IMR-90 (cell line): ENCODE measurements around the gene PMEPA1. TPM values are rescaled to one million over a fixed set of nuclear protein-coding genes. Genes with fewer than 3 reads are reported as not detected.

Experiments used
- ATAC-seq: fragments of 200-7000 bp; cut with Tn5 transposase; 2 replicates; pipeline ENCODE4 v1.9.1; 2020; ENCODE audit warnings: low read depth, mild to moderate bottlenecking, moderate library complexity
- BruUV-seq: library from RNA; stranded (reverse); fragments of 400-500 nt; replicated peaks from 2 replicates; lab custom pipeline; 2021; lab: Mats Ljungman, UMichigan
- CTCF ChIA-PET: fragments of 300-600 bp; formaldehyde crosslinking; extraction: SDS; loops from one replicate; lab custom pipeline; 2021; ENCODE audit warnings: antibody characterized with exemption; lab: Yijun Ruan, JAX
- POLR2A ChIA-PET: fragments of 300-600 bp; sonication (Branson Sonifier 250); formaldehyde crosslinking; loops from one replicate; lab custom pipeline; 2022; ENCODE audit warnings: antibody characterized with exemption; ENCODE audit not compliant: unreplicated experiment; lab: Charles Lee
- DNase-seq: peaks from one replicate; pipeline ENCODE4 v3.0.0; 2013
- H2AFZ ChIP-seq: replicated peaks from 2 replicates; pipeline ENCODE3; 2013; ENCODE audit warnings: low read length, mild to moderate bottlenecking; ENCODE audit not compliant: poor library complexity
- H2AK5ac ChIP-seq: 2 replicates; pipeline ENCODE4 v1.6.1; 2013; ENCODE audit warnings: low read depth, low read length, inconsistent platforms
- H2AK9ac ChIP-seq: replicated peaks from 2 replicates; pipeline ENCODE3; 2013; ENCODE audit warnings: mild to moderate bottlenecking, low read depth, low read length, moderate library complexity; ENCODE audit not compliant: poor library complexity
- H2BK120ac ChIP-seq: 2 replicates; pipeline ENCODE4 v1.6.1; 2013; ENCODE audit warnings: low read depth, low read length, inconsistent platforms
- H2BK15ac ChIP-seq: 3 replicates; pipeline ENCODE4 v1.6.1; 2013; ENCODE audit warnings: low read depth, low read length, inconsistent platforms
- H2BK20ac ChIP-seq: 2 replicates; pipeline ENCODE4 v1.6.1; 2013; ENCODE audit warnings: low read depth, mild to moderate bottlenecking, inconsistent platforms, low read length, moderate library complexity
- H2BK5ac ChIP-seq: 2 replicates; pipeline ENCODE4 v1.6.1; 2013; ENCODE audit warnings: mild to moderate bottlenecking, low read depth, low read length, inconsistent platforms; ENCODE audit not compliant: poor library complexity, severe bottlenecking
- H3K14ac ChIP-seq: replicated peaks from 2 replicates; pipeline ENCODE4 v1.6.1; 2013; ENCODE audit warnings: low read depth, low read length, inconsistent platforms
- H3K18ac ChIP-seq: 2 replicates; pipeline ENCODE4 v1.6.1; 2013; ENCODE audit warnings: low read depth, low read length, control low read depth
- H3K23ac ChIP-seq: 2 replicates; pipeline ENCODE4 v1.6.1; 2013; ENCODE audit warnings: low read depth, low read length, inconsistent platforms
- H3K27ac ChIP-seq: 2 replicates; pipeline ENCODE4 v1.5.1; 2013; ENCODE audit warnings: mild to moderate bottlenecking, control low read depth, low read length; ENCODE audit not compliant: insufficient read depth
- H3K27me3 ChIP-seq: 2 replicates; pipeline ENCODE4 v1.6.1; 2013; ENCODE audit warnings: low read length; ENCODE audit not compliant: control insufficient read depth, insufficient read depth
- H3K36me3 ChIP-seq: 2 replicates; pipeline ENCODE4 v1.6.1; 2013; ENCODE audit warnings: low read length, mixed read lengths; ENCODE audit not compliant: control insufficient read depth, insufficient read depth
- H3K4ac ChIP-seq: 2 replicates; pipeline ENCODE4 v1.6.1; 2013; ENCODE audit warnings: low read depth, low read length, inconsistent platforms
- H3K4me1 ChIP-seq: 2 replicates; pipeline ENCODE4 v1.6.1; 2013; ENCODE audit warnings: low read length, mixed read lengths; ENCODE audit not compliant: control insufficient read depth, insufficient read depth
- H3K4me2 ChIP-seq: 2 replicates; pipeline ENCODE4 v1.6.1; 2013; ENCODE audit warnings: low read depth, mild to moderate bottlenecking, control low read depth, low read length, moderate library complexity
- H3K4me3 ChIP-seq: 2 replicates; pipeline ENCODE4 v1.5.1; 2013; ENCODE audit warnings: low read depth, mild to moderate bottlenecking, control low read depth, low read length, moderate library complexity; ENCODE audit not compliant: insufficient read depth
- H3K56ac ChIP-seq: 2 replicates; pipeline ENCODE4 v1.6.1; 2013; ENCODE audit warnings: low read length, inconsistent platforms; ENCODE audit not compliant: insufficient read depth; ENCODE audit errors: extremely low read depth
- H3K79me1 ChIP-seq, 2 experiments: 2 replicates each; pipeline ENCODE4 v1.6.1; 2013; ENCODE audit warnings: low read length in 2 of 2, inconsistent platforms in 1 of 2, low read depth in 1 of 2
- H3K9ac ChIP-seq: 2 replicates; pipeline ENCODE4 v1.6.1; 2013; ENCODE audit warnings: low read depth, low read length, control low read depth
- H3K9me1 ChIP-seq: 2 replicates; pipeline ENCODE4 v1.6.1; 2013; ENCODE audit warnings: low read length, inconsistent platforms; ENCODE audit not compliant: insufficient read depth
- H3K9me3 ChIP-seq: 2 replicates; pipeline ENCODE4 v1.6.1; 2013; ENCODE audit warnings: low read length; ENCODE audit not compliant: control insufficient read depth, insufficient read depth
- H4K20me1 ChIP-seq: 2 replicates; pipeline ENCODE4 v1.6.1; 2013; ENCODE audit warnings: low read length, inconsistent platforms; ENCODE audit not compliant: insufficient read depth
- H4K5ac ChIP-seq: 2 replicates; pipeline ENCODE4 v1.6.1; 2013; ENCODE audit warnings: mild to moderate bottlenecking, low read depth, low read length, control low read depth
- H4K8ac ChIP-seq, 2 experiments: 2 replicates each; pipeline ENCODE4 v1.6.1; 2013; ENCODE audit warnings: low read depth in 2 of 2, low read length in 2 of 2, control low read depth in 1 of 2, inconsistent platforms in 1 of 2
- H4K91ac ChIP-seq: 2 replicates; pipeline ENCODE4 v1.6.1; 2013; ENCODE audit warnings: low read depth, low read length, inconsistent platforms; ENCODE audit not compliant: insufficient read depth
- MXI1 ChIP-seq: IDR thresholded peaks from 2 replicates; pipeline ENCODE4 v1.6.1; 2012; ENCODE audit warnings: low read depth, mild to moderate bottlenecking, low read length, moderate library complexity, borderline replicate concordance
- RCOR1 ChIP-seq: IDR thresholded peaks from 2 replicates; pipeline ENCODE4 v1.6.1; 2012; ENCODE audit warnings: mild to moderate bottlenecking, low read length, improper control_type of control experiment; ENCODE audit not compliant: insufficient replicate concordance
- WGBS, 2 experiments: methylation state at CpG; one replicate each; pipeline versions ENCODE4 v1.1.5 to v1.1.7; 2013; ENCODE audit warnings: missing lambda C conversion rate in 2 of 2; ENCODE audit not compliant: insufficient read length in 1 of 2; ENCODE audit errors: extremely low coverage in 2 of 2; 5-methylcytosine and 5-hydroxymethylcytosine counted together
- dilution Hi-C: fragments of 300-500 bp; cut with HindIII; formaldehyde crosslinking; loops from one replicate; pipeline ENCODE4 v1.14.3; 2018; ENCODE audit warnings: low sequenced_read_pairs; ENCODE audit not compliant: unreplicated experiment
- in situ Hi-C: fragments of 300-500 bp; cut with MboI; formaldehyde crosslinking; loops from 3 replicates; pipeline ENCODE4 v1.14.3; 2019; ENCODE audit warnings: low sequenced_read_pairs, inconsistent platforms, mixed read lengths
- intact Hi-C: fragments of 100-400 bp; cut with micrococcal nuclease; formaldehyde crosslinking; loops from 2 replicates; pipeline ENCODE4 v1.10.0; 2022
- polyA plus RNA-seq, 3 experiments: library from polyadenylated mRNA; depleted of rRNA; stranded (reverse); fragments of >200 nt; gene quantifications; 2 replicates each; pipeline ENCODE4 v1.2.3, GENCODE V29; 2012; ENCODE audit warnings: low replicate concordance in 1 of 3
- total RNA-seq: library from RNA; depleted of rRNA; stranded (reverse); fragments of >200 nt; gene quantifications from 2 replicates; pipeline ENCODE4 v1.2.3, GENCODE V29; 2012

The PMEPA1 gene
- total and polyA plus RNA-seq, 2 of the 4 experiments (the other 2 are of a cell fraction): 2.0 to 6.9 TPM

DNA sequence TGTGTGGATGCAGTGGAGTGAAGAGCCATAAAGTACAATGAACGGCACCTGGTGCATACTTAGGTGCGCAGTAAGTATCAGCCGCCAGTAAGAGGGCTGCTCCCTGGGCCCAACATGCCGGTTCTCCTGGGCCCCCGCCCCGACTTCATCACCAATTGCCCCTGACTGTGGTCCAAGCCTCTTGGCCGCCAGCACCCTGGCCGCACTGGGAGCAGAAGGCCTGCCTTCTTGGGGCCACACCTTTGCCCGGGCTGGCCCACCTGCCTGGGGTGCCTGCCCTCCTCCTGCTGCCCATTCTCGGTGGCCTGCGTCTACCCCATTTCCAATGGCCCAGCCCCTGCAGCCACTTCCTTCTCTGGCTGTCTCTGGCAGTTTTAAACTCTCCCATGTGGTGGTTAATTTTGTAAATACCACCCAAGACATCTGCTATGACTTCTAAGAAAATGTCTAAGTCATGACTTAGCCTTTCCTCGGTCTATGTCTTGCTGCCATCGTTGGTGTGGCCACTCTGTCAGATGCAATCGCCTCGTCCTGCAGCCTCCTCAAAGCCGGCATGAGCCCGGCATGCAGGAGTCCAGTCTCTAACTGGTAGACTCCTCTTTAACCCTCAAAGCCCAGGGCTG is 36.8 kb downstream of the PMEPA1 start:
- ChIA-PET CTCF (no interaction called here), POLR2A (no interaction called here)
- Histone ChIP-seq H3K36me3 (no peaks in the 10 kb centered on the region), H3K27ac (no peak overlapping the region), H3K14ac (no peak overlapping the region), H3K4me2 (no peak overlapping the region), H2AK5ac (no peak overlapping the region), H2BK20ac (no peak overlapping the region), H3K4ac (no peak overlapping the region), H3K18ac (no peak overlapping the region), H3K9me3 (no peaks in the 10 kb centered on the region), H2AK9ac (no peak overlapping the region), H3K56ac (no peak overlapping the region), H3K27me3 (no peaks in the 10 kb centered on the region), H2BK120ac (no peak overlapping the region), H3K9ac (no peak overlapping the region), H2BK15ac (no peak overlapping the region), H2AFZ (no peak overlapping the region), H4K5ac (no peak overlapping the region), H3K9me1 (peaks cover 3% of the 10 kb centered on the region; the same call in 1 of the 2 replicates), H4K8ac (no peak overlapping the region), H3K23ac (no peak overlapping the region), H2BK5ac (no peak overlapping the region), H3K79me1 (peaks cover 32 to 33% of the 10 kb centered on the region in 2 experiments), H3K4me1 (peaks cover 1% of the 10 kb centered on the region; the same call in 1 of the 2 replicates), H3K4me3 (no peak overlapping the region), H4K91ac (no peak overlapping the region), H4K20me1 (peaks cover 46% of the 10 kb centered on the region)
- no TSS peak for BruUV-seq
- ATAC-seq (no peak), DNase-seq (no peak)
- 90% methylated on average over 8 of the region's 17 CpGs; no CpG with 5 or more reads in 1 of the 2 experiments for WGBS, 2 experiments
- dilution Hi-C loops: no loop called here
- intact Hi-C loops: no loop called here
- TF ChIP-seq RCOR1: no peak
- TF ChIP-seq MXI1: no peak
- in situ Hi-C loops: no loop called here
